GM18511 (cell line): ENCODE measurements around the gene GMFB.

ENCODE experiments used
- ATAC-seq: cut with Tn5 transposase; IDR thresholded peaks from one replicate; pipeline ENCODE4 v1.9.1; 2021; ENCODE audit warnings: mild to moderate bottlenecking, moderate library complexity; ENCODE audit not compliant: unreplicated experiment

The GMFB gene

DNA sequence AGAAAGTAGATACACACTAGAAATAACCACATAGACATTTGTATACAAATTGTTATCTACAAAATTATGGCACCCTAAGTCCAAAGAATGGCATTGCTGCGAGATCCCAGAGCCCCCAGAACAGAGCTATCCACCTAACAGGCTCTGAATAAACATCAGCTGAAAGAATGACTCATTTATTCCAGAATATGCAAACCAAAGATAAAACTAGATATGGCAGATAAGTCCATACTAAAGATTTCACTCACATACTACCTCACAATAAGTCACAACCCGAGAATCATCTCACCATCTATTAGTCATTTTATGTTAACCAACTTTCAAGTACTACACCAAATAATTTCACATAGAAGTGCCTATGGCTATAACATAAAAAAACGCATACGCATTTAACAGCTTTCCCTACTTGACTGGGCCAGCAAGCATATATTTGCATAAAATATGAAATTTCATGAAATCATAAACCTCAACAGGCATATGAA lies 53.2 kb downstream of the GMFB start:
- no peak for ATAC-seq

DNA sequence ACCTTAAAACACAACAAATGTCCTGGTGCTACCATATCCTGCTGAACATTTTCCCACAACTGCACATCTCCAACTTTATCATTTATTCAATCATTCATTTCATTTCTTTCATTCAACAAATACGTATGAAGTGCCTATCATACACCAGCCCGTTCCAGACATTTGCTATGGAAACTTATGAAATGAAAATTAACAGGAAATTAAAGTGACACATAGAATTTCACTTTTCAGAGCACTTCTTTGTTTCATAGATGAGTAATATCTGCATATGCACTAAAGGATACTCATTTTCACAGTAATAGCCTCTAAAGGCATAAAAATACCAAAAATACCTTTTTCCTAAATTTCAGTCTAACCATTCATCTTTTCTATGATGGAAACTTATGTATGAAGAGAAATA lies 60.3 kb downstream of the GMFB start:
- no peak for ATAC-seq

DNA sequence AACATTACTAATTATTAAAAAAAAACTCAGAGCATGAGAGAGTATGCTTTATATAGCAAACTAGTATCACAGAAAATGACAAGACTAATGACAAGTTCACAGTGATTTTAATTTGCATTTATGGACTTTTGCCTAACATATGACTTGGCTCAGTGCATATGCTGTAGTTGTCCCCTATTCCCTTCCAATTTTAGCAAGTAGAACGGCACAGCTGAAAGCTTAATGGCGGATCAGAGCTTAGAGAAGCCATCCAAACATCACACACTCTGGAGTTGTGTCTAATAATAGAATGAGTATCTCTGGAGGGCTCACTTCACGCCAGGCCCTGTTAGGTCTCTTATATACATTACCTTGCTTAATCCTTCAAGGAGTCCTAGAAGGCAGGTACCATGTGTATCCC lies 60.9 kb downstream of the GMFB start:
- ATAC-seq, result no peak

DNA sequence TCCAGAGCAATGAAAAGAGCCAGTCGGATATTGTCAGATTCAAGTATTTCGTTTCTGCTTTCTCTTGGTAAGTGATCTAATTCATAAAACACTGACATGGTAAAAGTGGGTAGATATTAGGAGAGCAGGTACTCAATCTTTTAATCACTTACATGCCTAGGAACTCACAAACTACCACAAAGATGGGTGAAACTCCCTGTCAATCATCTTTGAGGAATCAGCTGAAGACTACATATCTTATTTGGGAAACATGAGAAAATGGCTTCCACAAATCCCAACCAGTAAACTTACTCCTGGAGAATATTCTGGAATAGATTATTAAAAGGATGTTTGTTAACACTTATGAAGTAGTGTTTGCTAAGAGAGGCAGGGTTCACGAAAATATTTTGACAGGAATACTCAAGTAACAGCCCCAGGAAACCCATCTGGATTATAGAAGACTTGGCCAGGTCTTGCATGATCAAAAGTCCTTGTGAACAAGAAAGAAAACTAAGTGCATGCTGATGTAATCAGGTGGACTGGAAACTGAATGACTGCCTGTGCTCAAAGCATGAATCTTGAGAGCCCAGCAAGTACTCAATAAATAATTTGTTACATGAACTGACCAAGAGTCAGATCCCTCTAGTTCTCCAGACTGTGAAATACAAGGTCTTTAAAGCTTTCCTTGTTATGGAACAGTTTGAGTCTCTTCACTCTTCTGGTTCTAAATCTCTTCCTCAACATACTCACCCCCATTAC lies 63.1 kb downstream of the GMFB start:
- no peak for ATAC-seq

DNA sequence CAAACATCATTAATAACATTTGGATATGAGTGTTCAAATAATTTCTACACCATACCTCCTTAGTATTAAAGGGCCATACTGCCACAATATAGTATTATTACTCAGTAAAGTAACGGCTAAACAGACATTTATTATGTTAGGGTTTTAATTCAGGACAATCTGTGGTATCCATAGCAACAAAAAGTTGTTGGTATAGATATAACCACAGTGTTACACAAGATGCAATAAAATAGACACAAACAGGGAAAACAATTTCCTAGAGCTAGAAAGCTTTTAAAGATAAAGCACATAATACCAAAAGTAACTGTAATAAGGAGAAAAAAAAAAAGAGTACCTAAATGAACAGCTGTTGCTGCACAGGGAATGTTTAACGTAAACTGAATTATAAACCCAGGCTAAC lies 63.7 kb downstream of the GMFB start:
- no peak for ATAC-seq
